Smooth muscle cell (in vitro differentiated cells): ENCODE results near the gene CLEC4F. TPM values are rescaled to one million over a fixed set of nuclear protein-coding genes. Genes with fewer than 3 reads are reported as not detected.

Experiments used
- DNase-seq: peaks from one replicate; lab custom pipeline; 2025; ENCODE audit not compliant: unreplicated experiment; lab: John Stamatoyannopoulos, UW
- H2AFZ ChIP-seq: fragments of 200-600 bp; sonication (generic); 2 replicates; pipeline ENCODE4 v1.6.0; 2016; ENCODE audit warnings: antibody characterized with exemption, low read depth, mild to moderate bottlenecking
- H3F3A ChIP-seq: fragments of 200-600 bp; sonication (generic); 2 replicates; pipeline ENCODE4 v1.6.0; 2017; ENCODE audit warnings: antibody characterized with exemption, low read depth
- H3K27ac ChIP-seq: fragments of 200-600 bp; sonication (generic); 2 replicates; pipeline ENCODE4 v1.5.1; 2016; ENCODE audit warnings: low read depth, mild to moderate bottlenecking
- H3K27me3 ChIP-seq: fragments of 200-600 bp; sonication (generic); 2 replicates; pipeline ENCODE4 v1.6.1; 2016; ENCODE audit warnings: low read depth, mild to moderate bottlenecking
- H3K36me3 ChIP-seq: fragments of 200-600 bp; sonication (generic); 2 replicates; pipeline ENCODE4 v1.5.1; 2016; ENCODE audit warnings: low read depth
- H3K4me1 ChIP-seq: fragments of 200-600 bp; sonication (generic); 2 replicates; pipeline ENCODE4 v1.5.1; 2016; ENCODE audit warnings: low read depth
- H3K4me2 ChIP-seq: fragments of 200-600 bp; sonication (generic); 2 replicates; pipeline ENCODE4 v1.6.0; 2016; ENCODE audit warnings: mild to moderate bottlenecking
- H3K4me3 ChIP-seq: fragments of 200-600 bp; sonication (generic); 2 replicates; pipeline ENCODE4 v1.5.1; 2016; ENCODE audit warnings: mild to moderate bottlenecking
- H3K79me2 ChIP-seq: fragments of 200-600 bp; sonication (generic); 2 replicates; pipeline ENCODE4 v1.6.0; 2016; ENCODE audit warnings: low read depth, mild to moderate bottlenecking
- H3K9ac ChIP-seq: fragments of 200-600 bp; sonication (generic); 2 replicates; pipeline ENCODE4 v1.6.0; 2016; ENCODE audit warnings: low read depth
- H3K9me3 ChIP-seq: fragments of 200-600 bp; sonication (generic); replicated peaks from 2 replicates; pipeline ENCODE4 v1.5.1; 2016; ENCODE audit warnings: low read depth
- H4K20me1 ChIP-seq: fragments of 200-600 bp; sonication (generic); 2 replicates; pipeline ENCODE4 v1.6.0; 2016; ENCODE audit warnings: low read depth
- WGBS: methylation state at CpG from one replicate; pipeline ENCODE4 v1.1.7; 2016; ENCODE audit warnings: low lambda C conversion rate; 5-methylcytosine and 5-hydroxymethylcytosine counted together
- polyA plus RNA-seq: library from polyadenylated mRNA; unstranded; fragments of >200 nt; fragmentation: Nextera tagmentation; extraction: Ambion mirVana; gene quantifications from 2 replicates; pipeline ENCODE4 v1.2.1, GENCODE V29; 2016
- total RNA-seq: library from RNA; depleted of rRNA; stranded (reverse); fragments of >200 nt; gene quantifications from 2 replicates; pipeline ENCODE4 v1.2.3, GENCODE V29; 2014
- TF ChIP-seq, protein P1 (sequence below): fragments of 200-600 bp; sonication (generic); IDR thresholded peaks from 2 replicates; pipeline ENCODE4 v1.5.1; 2017; ENCODE audit warnings: borderline replicate concordance, mild to moderate bottlenecking, antibody characterized with exemption; ENCODE audit not compliant: insufficient read depth, poor library complexity, severe bottlenecking

Gene CLEC4F
- total and polyA plus RNA-seq, 2 experiments from 2014 or later = not detected

DNA sequence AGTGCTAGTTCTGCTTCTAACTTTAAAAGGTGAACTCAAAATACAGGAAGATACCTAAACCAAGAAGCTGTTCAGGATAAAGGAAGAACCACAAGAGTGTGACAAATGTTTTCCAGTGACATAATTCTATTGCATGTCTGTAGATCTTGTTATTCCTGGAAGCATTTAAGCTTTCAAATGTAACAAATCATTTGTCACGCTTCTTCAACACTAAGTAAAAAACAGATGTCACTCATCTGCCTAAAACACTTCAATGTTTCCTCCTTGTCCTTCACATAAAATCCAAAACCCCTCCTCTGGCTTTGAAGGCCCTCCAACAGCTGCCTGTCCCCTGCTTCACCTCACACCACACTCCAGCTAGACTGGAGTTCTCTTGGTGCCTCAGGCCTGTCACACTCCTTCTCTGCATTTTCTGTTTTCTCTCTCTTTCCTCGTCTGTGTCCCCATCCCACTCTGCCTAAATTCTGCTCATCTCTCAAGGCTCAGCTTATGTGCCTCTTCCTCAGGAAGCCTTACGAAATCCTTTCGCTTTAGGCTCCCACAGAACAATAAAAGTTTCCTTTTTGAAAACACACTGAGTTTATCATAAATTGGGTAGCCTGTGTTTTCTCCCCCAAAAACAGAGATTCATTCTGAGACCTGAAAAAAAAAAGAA lies 6.4 kb upstream of the CLEC4F start:
- Histone ChIP-seq H3K36me3 (no peaks in the 10 kb centered on the region), H3K4me2 (no peak overlapping the region), H3K27ac (no peak overlapping the region), H3K27me3 (peaks cover 12% of the 10 kb centered on the region), H3F3A (no peaks in the 10 kb centered on the region), H3K9ac (no peak overlapping the region), H2AFZ (no peak overlapping the region), H3K79me2 (no peaks in the 10 kb centered on the region), H4K20me1 (no peaks in the 10 kb centered on the region), H3K9me3 (no peaks in the 10 kb centered on the region), H3K4me1 (no peaks in the 10 kb centered on the region), H3K4me3 (no peak overlapping the region)
- no peak for DNase-seq
- 82% methylated on average over 4 of the region's 4 CpGs for whole genome bisulfite sequencing
- TF ChIP-seq, protein P1, sequence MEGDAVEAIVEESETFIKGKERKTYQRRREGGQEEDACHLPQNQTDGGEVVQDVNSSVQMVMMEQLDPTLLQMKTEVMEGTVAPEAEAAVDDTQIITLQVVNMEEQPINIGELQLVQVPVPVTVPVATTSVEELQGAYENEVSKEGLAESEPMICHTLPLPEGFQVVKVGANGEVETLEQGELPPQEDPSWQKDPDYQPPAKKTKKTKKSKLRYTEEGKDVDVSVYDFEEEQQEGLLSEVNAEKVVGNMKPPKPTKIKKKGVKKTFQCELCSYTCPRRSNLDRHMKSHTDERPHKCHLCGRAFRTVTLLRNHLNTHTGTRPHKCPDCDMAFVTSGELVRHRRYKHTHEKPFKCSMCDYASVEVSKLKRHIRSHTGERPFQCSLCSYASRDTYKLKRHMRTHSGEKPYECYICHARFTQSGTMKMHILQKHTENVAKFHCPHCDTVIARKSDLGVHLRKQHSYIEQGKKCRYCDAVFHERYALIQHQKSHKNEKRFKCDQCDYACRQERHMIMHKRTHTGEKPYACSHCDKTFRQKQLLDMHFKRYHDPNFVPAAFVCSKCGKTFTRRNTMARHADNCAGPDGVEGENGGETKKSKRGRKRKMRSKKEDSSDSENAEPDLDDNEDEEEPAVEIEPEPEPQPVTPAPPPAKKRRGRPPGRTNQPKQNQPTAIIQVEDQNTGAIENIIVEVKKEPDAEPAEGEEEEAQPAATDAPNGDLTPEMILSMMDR = no peak

DNA sequence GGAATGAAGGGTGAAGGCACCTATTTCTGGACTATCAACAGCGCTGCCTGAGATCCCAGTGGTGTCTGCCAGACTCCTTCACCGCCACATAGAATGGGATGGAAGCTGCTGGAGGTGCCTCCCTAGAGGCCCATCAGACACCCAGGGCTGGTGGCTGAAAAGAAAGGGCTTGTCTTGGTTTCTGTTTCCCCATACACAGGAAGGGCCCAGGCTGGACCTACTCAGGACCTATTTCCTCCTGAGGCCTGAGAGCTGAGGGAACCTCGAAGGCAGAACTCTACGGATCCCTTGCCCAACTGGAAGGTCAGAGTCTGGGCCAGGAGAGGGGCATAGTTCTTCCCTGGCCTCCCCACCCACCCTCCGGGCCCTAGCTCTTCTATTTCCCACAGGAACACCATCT lies 2.9 kb upstream of the CLEC4F start:
- H3K4me1 ChIP-seq = no peaks in the 10 kb centered on the region
- H3K27me3 ChIP-seq = peaks cover 28% of the 10 kb centered on the region
- no peaks in the 10 kb centered on the region for H3F3A ChIP-seq
- no peaks in the 10 kb centered on the region for H3K9me3 ChIP-seq
- no peaks in the 10 kb centered on the region for H4K20me1 ChIP-seq
- TF ChIP-seq, protein P1 = no peak
- H3K4me2 ChIP-seq = no peak overlapping the region
- no peak for DNase-seq
- whole genome bisulfite sequencing = 87% methylated on average over 5 of the region's 5 CpGs
- H2AFZ ChIP-seq = no peak overlapping the region
- H3K79me2 ChIP-seq = no peaks in the 10 kb centered on the region
- no peak overlapping the region for H3K9ac ChIP-seq
- H3K27ac ChIP-seq = no peak overlapping the region
- H3K4me3 ChIP-seq = no peak overlapping the region
- no peaks in the 10 kb centered on the region for H3K36me3 ChIP-seq

DNA sequence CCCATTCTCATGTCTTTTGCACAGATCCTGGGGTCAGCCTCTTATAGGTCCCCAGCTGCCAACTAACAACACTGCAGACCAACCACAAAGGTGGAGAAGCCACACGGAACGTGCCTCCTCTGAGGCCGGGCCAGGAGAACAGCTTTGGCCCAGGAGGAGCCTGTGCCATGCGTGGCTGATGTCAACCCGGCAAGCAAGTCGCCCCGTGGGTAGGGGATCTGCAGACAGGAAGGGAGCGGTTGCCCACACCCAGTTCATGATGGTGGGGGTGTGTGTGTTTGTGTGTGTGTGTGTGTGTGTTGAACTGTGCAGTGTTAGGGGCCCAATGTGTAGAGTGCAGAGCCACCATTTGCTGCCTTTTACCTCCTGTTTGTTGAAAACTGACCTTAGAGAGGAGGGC lies 2.4 kb upstream of the CLEC4F start:
- TF ChIP-seq, protein P1 = no peak
- no peak for DNase-seq
- Histone ChIP-seq H3K9me3 (no peaks in the 10 kb centered on the region), H3K27me3 (peaks cover 29% of the 10 kb centered on the region), H3K27ac (no peak overlapping the region), H3K79me2 (no peaks in the 10 kb centered on the region), H3K9ac (no peak overlapping the region), H3F3A (no peaks in the 10 kb centered on the region), H3K4me1 (no peaks in the 10 kb centered on the region), H3K4me2 (no peak overlapping the region), H3K36me3 (no peaks in the 10 kb centered on the region), H2AFZ (no peak overlapping the region), H3K4me3 (no peak overlapping the region), H4K20me1 (no peaks in the 10 kb centered on the region)
- WGBS = 98% methylated on average over 8 of the region's 8 CpGs
